ENCODE results near the gene MAPK1. TPM values are rescaled to one million over a fixed set of nuclear protein-coding genes. Genes with fewer than 3 reads are reported as not detected.

MAPK1 gene
- total RNA-seq, 2 experiments from 2014 or later = 141 to 144 TPM

DNA sequence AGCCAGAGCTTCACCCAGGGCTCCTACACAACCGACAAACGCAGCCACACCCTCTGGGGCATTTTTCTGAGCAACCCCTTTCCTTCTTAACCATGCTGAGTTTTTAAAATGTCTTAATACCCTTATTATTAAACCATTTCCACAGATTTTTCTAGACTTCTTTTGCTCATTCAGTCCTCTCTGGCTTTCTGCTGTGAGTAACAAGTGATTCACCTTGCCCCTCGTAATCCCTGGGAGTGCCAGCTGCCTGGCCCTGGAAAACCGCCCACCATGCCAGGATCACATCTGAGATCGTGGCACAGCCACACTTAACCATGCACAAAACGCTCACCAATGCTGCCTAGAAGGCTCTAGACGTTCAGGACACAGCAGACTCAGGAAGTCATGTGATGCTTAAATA, 157.3 kb downstream of the MAPK1 start:
- Mint-ChIP-seq H3K27me3 (ENCODE audit: low read depth) (no peaks in the 10 kb centered on the region), H3K36me3 (ENCODE audit: low read depth) (no peaks in the 10 kb centered on the region), H3K27ac (no peak overlapping the region), H3K4me1 (ENCODE audit: low read depth) (peaks cover 6% of the 10 kb centered on the region), H3K9me3 (ENCODE audit: insufficient read depth) (no peaks in the 10 kb centered on the region), H3K4me3 (no peak overlapping the region)
- ChIA-PET POLR2A (no interaction called here), CTCF (interaction anchor here (1.1 kb wide), 1 partner anchor 52 kb away, joined by 3 read pairs; no protein-coding TSS in a partner anchor)
- DNase-seq (no peak), ATAC-seq (no peak)

- H3K36me3 Mint-ChIP-seq (ENCODE audit: low read depth) = no peaks in the 10 kb centered on the region
- H3K4me3 Mint-ChIP-seq = no peak overlapping the region
Measured at GRCh38 chr22:21709688-21710087, 157.8 kb downstream of the MAPK1 start.

DNA sequence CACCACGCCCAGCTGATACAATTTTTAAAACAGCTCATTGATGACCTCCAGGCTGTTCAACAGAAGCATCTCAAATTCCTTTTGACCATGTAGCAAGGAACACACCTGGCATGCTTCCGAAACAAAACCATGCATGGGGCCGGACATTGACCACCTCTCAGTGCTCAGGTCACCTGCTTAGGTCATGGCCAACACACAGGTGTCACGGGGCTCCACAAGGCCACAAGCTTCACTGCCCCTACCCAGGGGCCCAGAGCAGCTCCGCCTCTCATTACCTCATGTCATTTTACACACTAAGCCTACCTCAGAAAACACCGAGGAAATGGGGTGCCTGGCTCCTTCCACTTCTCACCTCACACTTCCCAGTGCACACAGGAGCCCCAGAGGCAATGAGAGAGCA, 158.5 kb downstream of the MAPK1 start:
- ChIA-PET CTCF (no interaction called here), POLR2A (no interaction called here)
- Mint-ChIP-seq H3K9me3 (ENCODE audit: insufficient read depth) (no peaks in the 10 kb centered on the region), H3K4me3 (no peak overlapping the region), H3K36me3 (ENCODE audit: low read depth) (no peaks in the 10 kb centered on the region), H3K27ac (no peak overlapping the region), H3K4me1 (ENCODE audit: low read depth) (peaks cover 6% of the 10 kb centered on the region), H3K27me3 (ENCODE audit: low read depth) (no peaks in the 10 kb centered on the region)
- ATAC-seq = no peak
- no peak for DNase-seq

More at GRCh38 chr22:21709688-21710087, 157.8 kb downstream of the MAPK1 start:
- CTCF ChIA-PET = no interaction called here
- Mint-ChIP-seq H3K27ac (no peak overlapping the region), H3K27me3 (ENCODE audit: low read depth) (no peaks in the 10 kb centered on the region), H3K4me1 (ENCODE audit: low read depth) (peaks cover 6% of the 10 kb centered on the region), H3K9me3 (ENCODE audit: insufficient read depth) (no peaks in the 10 kb centered on the region)
- no peak for ATAC-seq
- POLR2A ChIA-PET = no interaction called here
- no peak for DNase-seq

- no peak for DNase-seq
- Mint-ChIP-seq H3K27me3 (ENCODE audit: low read depth) (no peaks in the 10 kb centered on the region), H3K36me3 (ENCODE audit: low read depth) (no peaks in the 10 kb centered on the region), H3K9me3 (ENCODE audit: insufficient read depth) (no peaks in the 10 kb centered on the region), H3K4me3 (no peak overlapping the region), H3K4me1 (ENCODE audit: low read depth) (no peaks in the 10 kb centered on the region), H3K27ac (no peak overlapping the region)
- CTCF ChIA-PET = interaction anchor here (0.7 to 1.3 kb wide), 4 partner anchors 30 to 783 kb away, joined by 3 to 4 read pairs (median 3); partner anchors contain the start of gene PPM1F
- no peak for ATAC-seq
- POLR2A ChIA-PET = interaction anchor here (0.7 kb wide), 1 partner anchor 8 kb away, joined by 3 read pairs; no protein-coding TSS in a partner anchor
Measured at GRCh38 chr22:21707677-21708076, 159.8 kb downstream of the MAPK1 start.

Other genes starting within 250 kb of the MAPK1 start
- gene YDJC, start 237.6 kb downstream of the MAPK1 start, total RNA-seq = 10 to 100 TPM; 46.7 to 47.1 TPM
- gene CCDC116, start 234.9 kb downstream of the MAPK1 start, total RNA-seq = 1 to 10 TPM in 1 of 2 experiments, under 1 TPM in 1; 0.66 to 1.6 TPM
- gene SDF2L1, start 225.3 kb downstream of the MAPK1 start, total RNA-seq = 10 to 100 TPM; 85.9 to 86.4 TPM
- 10 to 100 TPM; 66.0 to 72.1 TPM for gene PPIL2, start 201.6 kb downstream of the MAPK1 start, total RNA-seq
- 1 to 10 TPM; 6.3 to 8.8 TPM for gene YPEL1, start 131.9 kb downstream of the MAPK1 start, total RNA-seq
- 10 to 100 TPM; 15.3 to 15.7 TPM for gene PPM1F, start 85.2 kb upstream of the MAPK1 start, total RNA-seq
- 10 to 100 TPM; 47.3 to 49.9 TPM for gene TOP3B, start 115.1 kb upstream of the MAPK1 start, total RNA-seq

Measured in activated CD8-positive, alpha-beta T cell treated with anti-CD3 and anti-CD28 coated beads, Interleukin-2, amount 10 ng/mL, durations not matched to agents 7 days and 5 days (primary cell).